Measurements from ENCODE around the gene AGBL4. TPM values are rescaled to one million over a fixed set of nuclear protein-coding genes. Genes with fewer than 3 reads are reported as not detected.

The AGBL4 gene
- total and polyA plus RNA-seq, 2 experiments from 2014 or later: not detected

DNA sequence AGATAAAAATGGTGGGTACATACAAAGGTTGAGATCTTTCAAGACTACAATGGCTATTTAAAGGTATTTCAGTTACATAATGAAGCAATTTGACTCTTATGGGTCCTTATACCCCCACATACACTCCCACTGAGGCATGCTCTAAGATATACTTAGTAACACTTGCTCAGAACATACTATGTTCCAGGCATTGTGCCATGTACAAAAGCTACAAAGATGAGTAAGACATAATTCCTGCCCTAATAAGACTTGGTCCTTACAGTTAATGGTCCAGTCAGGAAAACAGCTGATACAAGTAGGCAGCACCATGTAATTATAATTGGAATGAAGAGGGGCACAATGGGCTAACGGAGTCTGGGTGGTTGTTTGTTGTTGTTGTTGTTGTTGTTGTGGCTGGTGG, 1080.4 kb downstream of the AGBL4 start:
- Histone ChIP-seq H3K9me3 (ENCODE audit: low read depth) (no peaks in the 10 kb centered on the region), H3K36me3 (no peaks in the 10 kb centered on the region), H3K27me3 (no peaks in the 10 kb centered on the region), H3K27ac (no peak overlapping the region), H3K4me3 (no peak overlapping the region), H3K4me1 (ENCODE audit: low read depth) (no peaks in the 10 kb centered on the region)
- no peak for DNase-seq (ENCODE audit: low read depth in 1 of 2, low spot score in 1 of 2)
- no peak for TF ChIP-seq CTCF (IDR thresholded peaks at IDR 0.05; ENCODE audit: low read depth, low read length)

DNA sequence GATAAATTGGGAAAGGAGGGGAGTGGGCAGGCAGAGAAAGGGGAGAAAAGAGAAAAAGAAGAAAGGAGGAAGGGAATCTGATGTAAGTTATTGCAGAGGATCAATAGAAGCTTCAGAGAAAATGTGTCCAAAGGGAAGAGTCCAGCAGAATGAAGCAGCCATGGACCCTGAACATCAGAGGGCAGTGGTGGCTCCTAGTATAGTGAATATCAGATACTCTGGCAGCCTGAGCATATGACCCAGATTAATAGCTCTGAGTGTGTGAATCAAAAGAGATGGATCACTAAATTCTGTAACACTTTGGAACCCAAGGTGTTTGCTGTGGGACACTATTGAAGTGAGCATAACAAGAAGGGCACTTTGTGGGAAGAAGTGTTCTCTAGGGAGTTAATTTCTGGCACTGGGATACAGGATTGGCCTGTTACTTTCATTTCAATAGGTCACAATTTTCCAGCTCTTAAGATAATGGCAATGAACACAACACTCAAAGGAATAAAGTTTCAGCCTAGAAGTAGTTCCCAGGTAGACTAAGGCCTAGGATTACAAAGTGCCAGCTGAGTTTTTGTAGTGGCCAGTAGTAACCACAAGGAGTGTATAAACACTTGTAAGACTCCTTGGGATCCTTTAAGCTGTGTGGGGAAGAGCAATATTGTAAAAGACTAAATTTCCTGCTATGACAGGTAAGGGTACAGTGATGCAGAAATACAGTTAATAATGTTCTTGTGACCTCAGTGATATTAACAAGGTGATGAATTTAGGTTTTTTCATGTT, 1082.6 kb downstream of the AGBL4 start:
- Histone ChIP-seq H3K4me3 (no peak overlapping the region), H3K36me3 (no peaks in the 10 kb centered on the region), H3K9me3 (ENCODE audit: low read depth) (no peaks in the 10 kb centered on the region), H3K27ac (no peak overlapping the region), H3K27me3 (no peaks in the 10 kb centered on the region), H3K4me1 (ENCODE audit: low read depth) (no peaks in the 10 kb centered on the region)
- no peak for DNase-seq (ENCODE audit: low read depth in 1 of 2, low spot score in 1 of 2)
- no peak for TF ChIP-seq CTCF (IDR thresholded peaks at IDR 0.05; ENCODE audit: low read depth, low read length)

DNA sequence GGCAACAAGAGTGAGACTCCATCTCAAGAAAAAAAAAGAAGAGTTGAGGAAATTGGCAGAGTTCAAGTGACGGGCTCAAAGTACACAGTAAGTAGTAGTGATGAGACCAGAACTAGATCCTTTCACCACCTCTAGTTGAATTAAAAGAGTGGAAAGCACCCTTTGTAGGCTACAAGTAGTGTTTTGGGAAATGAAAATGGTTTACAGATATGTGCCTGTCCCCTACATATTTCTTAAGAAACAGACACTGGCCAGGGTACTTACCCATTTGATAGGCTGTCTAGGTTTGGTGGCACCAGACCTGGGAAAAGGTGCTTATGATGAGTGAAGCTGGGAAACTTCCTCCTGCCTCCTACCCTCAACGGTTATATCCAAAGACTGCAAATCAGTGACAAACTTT, 1083.4 kb downstream of the AGBL4 start:
- H3K27me3 ChIP-seq: no peaks in the 10 kb centered on the region
- TF ChIP-seq CTCF (IDR thresholded peaks at IDR 0.05; ENCODE audit: low read depth, low read length): no peak
- no peaks in the 10 kb centered on the region for H3K9me3 ChIP-seq (ENCODE audit: low read depth)

GRCh38 chr1:48939828-48940227, 1083.9 kb downstream of the AGBL4 start:
- no peak overlapping the region for H3K27ac ChIP-seq
- H3K4me3 ChIP-seq: no peak overlapping the region
- no peak for TF ChIP-seq CTCF (IDR thresholded peaks at IDR 0.05; ENCODE audit: low read depth, low read length)
- H3K9me3 ChIP-seq (ENCODE audit: low read depth): no peaks in the 10 kb centered on the region
- DNase-seq (ENCODE audit: low read depth in 1 of 2, low spot score in 1 of 2): no peak
- H3K36me3 ChIP-seq: no peaks in the 10 kb centered on the region
- H3K27me3 ChIP-seq: no peaks in the 10 kb centered on the region
- no peaks in the 10 kb centered on the region for H3K4me1 ChIP-seq (ENCODE audit: low read depth)

More for the DNA sequence above, 1083.4 kb downstream of the AGBL4 start:
- Histone ChIP-seq H3K4me1 (ENCODE audit: low read depth) (no peaks in the 10 kb centered on the region), H3K4me3 (no peak overlapping the region), H3K36me3 (no peaks in the 10 kb centered on the region), H3K27ac (no peak overlapping the region)
- DNase-seq (ENCODE audit: low read depth in 1 of 2, low spot score in 1 of 2): no peak

DNA sequence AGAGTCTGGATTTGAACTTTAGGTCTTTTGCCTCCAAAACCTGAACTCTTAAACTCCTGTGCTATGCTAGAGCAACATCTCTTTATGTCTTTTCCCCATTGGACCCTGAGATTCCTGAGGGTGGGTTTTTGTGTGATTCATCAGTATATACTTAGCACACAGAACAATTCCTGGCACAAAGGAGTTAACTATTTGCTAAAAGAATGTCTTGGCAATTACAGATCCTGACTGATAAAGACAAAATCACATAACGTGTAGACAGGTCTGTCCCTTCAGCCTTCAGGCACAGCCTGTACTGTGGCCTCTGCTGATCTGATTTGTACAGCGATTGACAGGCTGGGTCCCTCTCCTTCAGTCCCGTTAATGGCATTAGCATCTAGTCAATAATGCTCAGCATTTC, 1084.7 kb downstream of the AGBL4 start:
- Histone ChIP-seq H3K36me3 (no peaks in the 10 kb centered on the region), H3K9me3 (ENCODE audit: low read depth) (no peaks in the 10 kb centered on the region), H3K27ac (no peak overlapping the region), H3K4me1 (ENCODE audit: low read depth) (no peaks in the 10 kb centered on the region), H3K27me3 (no peaks in the 10 kb centered on the region), H3K4me3 (no peak overlapping the region)
- DNase-seq (ENCODE audit: low read depth in 1 of 2, low spot score in 1 of 2): no peak
- TF ChIP-seq CTCF (IDR thresholded peaks at IDR 0.05; ENCODE audit: low read depth, low read length): no peak

Measured in cardiac muscle cell (in vitro differentiated cells and primary cell).